GM18511 (cell line): ENCODE data around the gene TMEM150A.
A peak's percentile ranks its signal among the peaks of the same experiment; 100 is the strongest.
"Not testable (repeated sequence)": the region's sequence is repeated elsewhere in the genome, so short reads cannot be mapped to it uniquely, and the experiment has no call there.

Source experiments
- ATAC-seq: cut with Tn5 transposase; IDR thresholded peaks from one replicate; pipeline ENCODE4 v1.9.1; 2021; ENCODE audit warnings: mild to moderate bottlenecking, moderate library complexity; ENCODE audit not compliant: unreplicated experiment

TMEM150A gene

GRCh38 chr2:85595301-85596025 lies 7.0 kb downstream of the TMEM150A start, which contains the start of gene RNF181:
Gene RNF181, plus strand, starts transcription at chr2:85595745. Its CDS starts 19 bp downstream, at chr2:85595764.
- ATAC-seq: peak; percentile 99

- peak; percentile 3 for ATAC-seq
Observed at GRCh38 chr2:85594715-85595300, 7.7 kb downstream of the TMEM150A start.

- no peak for ATAC-seq
Observed at GRCh38 chr2:85593023-85593422, 9.5 kb downstream of the TMEM150A start.

- ATAC-seq: not testable (repeated sequence)
Observed at GRCh38 chr2:85592299-85592698, 10.2 kb downstream of the TMEM150A start.

GRCh38 chr2:85591563-85591962 lies 10.9 kb downstream of the TMEM150A start:
- no peak for ATAC-seq

- ATAC-seq: no peak
Observed at GRCh38 chr2:85590950-85591349, 11.5 kb downstream of the TMEM150A start.

GRCh38 chr2:85589982-85590791 lies 12.3 kb downstream of the TMEM150A start:
- ATAC-seq: no peak

GRCh38 chr2:85589181-85589580 lies 13.3 kb downstream of the TMEM150A start:
- ATAC-seq: no peak

- ATAC-seq: no peak
Observed at GRCh38 chr2:85588645-85589044, 13.9 kb downstream of the TMEM150A start.

GRCh38 chr2:85588236-85588635 lies 14.3 kb downstream of the TMEM150A start:
- no peak for ATAC-seq

- ATAC-seq: no peak
Observed at GRCh38 chr2:85585781-85586105, 16.8 kb downstream of the TMEM150A start.

GRCh38 chr2:85584857-85585780 lies 17.4 kb downstream of the TMEM150A start:
- ATAC-seq: peak; percentile 49

GRCh38 chr2:85584354-85584856 lies 18.1 kb downstream of the TMEM150A start, which contains the start of gene VAMP5:
Gene VAMP5, plus strand, starts transcription at chr2:85584431. Its CDS starts 60 bp downstream, at chr2:85584491.
- peak; percentile 69 for ATAC-seq

- no peak for ATAC-seq
Observed at GRCh38 chr2:85583667-85584353, 18.7 kb downstream of the TMEM150A start.

- ATAC-seq: no peak
Observed at GRCh38 chr2:85582492-85582891, 20.0 kb downstream of the TMEM150A start.

GRCh38 chr2:85580206-85580605 lies 22.3 kb downstream of the TMEM150A start:
- no peak for ATAC-seq

GRCh38 chr2:85579266-85579935 lies 23.1 kb downstream of the TMEM150A start:
- ATAC-seq: no peak

- ATAC-seq: peak; percentile 27
Observed at GRCh38 chr2:85578243-85579180, 24.0 kb downstream of the TMEM150A start.
